ENCODE measurements around the gene SCGB1C2.
"Not testable (repeated sequence)": the region's sequence is repeated elsewhere in the genome, so short reads cannot be mapped to it uniquely, and the experiment has no call there.

SCGB1C2 gene

DNA sequence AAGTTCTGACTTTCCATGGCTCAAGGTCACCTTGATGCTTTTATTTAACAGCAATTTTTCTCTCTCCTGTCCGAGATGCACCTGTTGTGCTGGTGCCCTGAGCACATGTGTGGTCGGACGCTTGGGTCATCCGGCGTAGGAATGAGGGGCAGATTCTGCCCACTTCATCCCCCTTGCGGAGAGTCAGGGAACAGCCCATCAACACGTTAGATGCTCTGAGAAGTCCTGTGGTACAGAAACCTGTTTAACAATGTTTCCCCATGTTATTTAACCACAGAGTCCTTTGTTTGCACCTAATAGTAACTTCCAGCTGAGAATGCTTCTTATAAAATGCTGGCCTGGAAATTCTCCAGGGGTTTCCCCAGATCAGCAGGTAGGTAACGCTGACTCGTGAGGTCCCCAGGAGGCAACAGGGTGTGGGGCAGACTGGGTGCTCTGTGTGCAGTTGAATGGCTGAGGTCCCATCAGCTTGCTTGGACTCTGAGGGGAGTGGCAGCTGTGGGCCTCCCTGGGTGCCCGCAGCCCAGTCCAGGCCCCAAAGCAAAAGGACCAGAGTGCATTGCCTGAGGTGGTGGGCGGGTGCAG, 26.2 kb downstream of the SCGB1C2 start:
- FAIRE-seq = no peak
- DNase-seq (ENCODE audit: insufficient read length) = no peak
- TF ChIP-seq POLR2A (IDR thresholded peaks at IDR 0.05; ENCODE audit: low read depth, low read length) (no peak), TAF1 (IDR thresholded peaks at IDR 0.05; ENCODE audit: borderline replicate concordance, low read depth, low read length) (no peak), POLR2AphosphoS5 (IDR thresholded peaks at IDR 0.05; ENCODE audit: low read depth, low read length) (no peak)

- TF ChIP-seq POLR2AphosphoS5 (IDR thresholded peaks at IDR 0.05; ENCODE audit: low read depth, low read length) (no peak), POLR2A (IDR thresholded peaks at IDR 0.05; ENCODE audit: low read depth, low read length) (no peak), TAF1 (IDR thresholded peaks at IDR 0.05; ENCODE audit: borderline replicate concordance, low read depth, low read length) (no peak)
- DNase-seq (ENCODE audit: insufficient read length) (no peak), FAIRE-seq (no peak)
Measured at GRCh38 chr17:164303-165235, 27.2 kb downstream of the SCGB1C2 start.

DNA sequence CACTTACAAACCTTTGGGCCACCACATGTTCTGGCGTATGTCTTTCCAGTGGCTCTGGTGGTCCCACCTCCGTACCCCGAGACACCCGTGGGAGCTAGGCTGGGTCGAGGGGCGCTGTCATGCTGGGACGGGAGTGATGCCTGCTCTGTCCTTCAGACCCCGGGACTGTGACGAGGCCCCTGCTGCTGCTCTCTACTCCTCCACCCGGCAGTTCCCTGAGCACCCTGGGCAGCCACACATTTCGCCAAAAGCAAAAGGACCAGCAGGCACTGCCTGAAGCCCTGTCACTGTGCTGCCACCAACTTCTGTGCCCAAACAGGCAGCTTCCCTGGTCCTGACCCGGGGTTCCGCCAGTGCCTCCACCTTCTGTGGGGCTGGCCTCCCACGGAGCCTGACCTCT, 28.6 kb downstream of the SCGB1C2 start:
- TF ChIP-seq TAF1 (IDR thresholded peaks at IDR 0.05; ENCODE audit: borderline replicate concordance, low read depth, low read length) = no peak
- TF ChIP-seq POLR2A (IDR thresholded peaks at IDR 0.05; ENCODE audit: low read depth, low read length) = no peak
- no peak for TF ChIP-seq POLR2AphosphoS5 (IDR thresholded peaks at IDR 0.05; ENCODE audit: low read depth, low read length)
- no peak for FAIRE-seq

GRCh38 chr17:168614-169013, 31.2 kb downstream of the SCGB1C2 start:
- FAIRE-seq; DNase-seq (ENCODE audit: insufficient read length): not testable (repeated sequence)

More for the DNA sequence above, 28.6 kb downstream of the SCGB1C2 start:
- DNase-seq (ENCODE audit: insufficient read length) = no peak

DNA sequence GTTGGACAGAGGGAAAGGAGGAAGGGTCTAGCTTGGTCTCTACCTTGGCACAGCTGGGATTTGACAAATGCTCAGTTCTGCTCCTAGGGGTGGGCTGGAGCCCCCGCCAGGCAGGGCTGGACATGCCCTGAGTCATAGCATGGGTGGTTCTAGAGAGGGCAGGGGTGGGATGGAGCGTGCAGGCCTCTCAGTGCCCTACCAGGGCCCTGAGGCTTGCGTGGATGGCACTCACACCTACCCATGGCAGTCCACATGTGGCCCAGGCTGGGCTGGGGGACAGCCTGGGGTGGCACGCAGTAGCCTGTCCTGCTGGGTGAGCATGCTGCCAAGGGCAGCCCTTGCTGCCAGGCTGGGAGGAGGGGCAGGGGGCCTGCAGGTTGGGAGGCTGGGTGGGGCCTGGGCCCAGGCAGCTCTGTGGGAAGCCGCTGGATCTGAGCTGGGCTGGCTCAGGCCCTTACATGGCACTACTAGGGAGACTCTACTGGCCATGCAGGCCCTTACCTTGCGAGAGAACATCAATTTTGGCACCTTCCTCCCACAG, 32.8 kb downstream of the SCGB1C2 start:
- no peak for FAIRE-seq
- DNase-seq (ENCODE audit: insufficient read length) = no peak
- TF ChIP-seq POLR2A (IDR thresholded peaks at IDR 0.05; ENCODE audit: low read depth, low read length) (no peak), POLR2AphosphoS5 (IDR thresholded peaks at IDR 0.05; ENCODE audit: low read depth, low read length) (no peak), TAF1 (IDR thresholded peaks at IDR 0.05; ENCODE audit: borderline replicate concordance, low read depth, low read length) (no peak)

DNA sequence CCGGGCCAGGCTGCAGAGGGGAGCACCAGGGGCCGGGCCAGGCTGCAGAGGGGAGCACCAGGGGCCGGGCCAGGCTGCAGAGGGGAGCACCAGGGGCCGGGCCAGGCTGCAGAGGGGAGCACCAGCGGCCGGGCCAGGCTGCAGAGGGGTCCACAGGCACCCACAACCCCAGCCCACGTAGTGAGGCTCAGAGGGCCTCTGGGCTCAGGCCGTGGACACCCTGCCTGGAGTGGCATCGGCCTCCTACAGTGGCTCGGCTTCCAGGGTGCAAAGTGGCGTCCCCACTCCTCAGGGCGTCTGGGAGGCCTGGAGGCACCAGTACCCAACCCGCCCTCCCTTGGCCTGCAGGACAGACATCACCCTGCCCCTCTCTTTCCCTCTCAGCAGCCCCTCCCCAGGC, 34.5 kb downstream of the SCGB1C2 start:
- TF ChIP-seq TAF1 (IDR thresholded peaks at IDR 0.05; ENCODE audit: borderline replicate concordance, low read depth, low read length) (no peak), POLR2A (IDR thresholded peaks at IDR 0.05; ENCODE audit: low read depth, low read length) (no peak), POLR2AphosphoS5 (IDR thresholded peaks at IDR 0.05; ENCODE audit: low read depth, low read length) (no peak)
- DNase-seq (ENCODE audit: insufficient read length) = no peak
- no peak for FAIRE-seq

DNA sequence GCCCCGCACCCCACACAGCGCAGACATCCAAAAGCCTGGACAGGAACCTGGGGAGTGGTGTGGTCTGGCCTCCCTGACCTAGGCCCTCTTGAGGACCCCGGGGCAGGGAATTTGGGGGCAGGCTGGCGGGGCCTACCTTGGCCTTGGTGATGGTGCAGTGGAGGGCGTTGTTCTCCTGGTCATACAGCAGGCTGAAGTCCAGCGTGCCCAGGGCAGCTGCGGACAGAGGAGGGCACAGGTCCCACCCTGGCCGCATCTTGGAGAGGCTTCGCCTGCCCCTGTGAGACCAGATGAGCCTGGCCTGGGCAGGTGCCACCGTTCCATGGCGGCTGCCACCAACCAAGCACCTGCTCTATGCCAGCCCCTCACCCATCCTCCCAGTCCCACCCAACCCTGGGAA, 35.0 kb downstream of the SCGB1C2 start:
- no peak for DNase-seq (ENCODE audit: insufficient read length)
- FAIRE-seq = no peak
- TF ChIP-seq TAF1 (IDR thresholded peaks at IDR 0.05; ENCODE audit: borderline replicate concordance, low read depth, low read length) (no peak), POLR2A (IDR thresholded peaks at IDR 0.05; ENCODE audit: low read depth, low read length) (no peak), POLR2AphosphoS5 (IDR thresholded peaks at IDR 0.05; ENCODE audit: low read depth, low read length) (no peak)

- FAIRE-seq (no peak), DNase-seq (ENCODE audit: insufficient read length) (no peak)
- no peak for TF ChIP-seq TAF1 (IDR thresholded peaks at IDR 0.05; ENCODE audit: borderline replicate concordance, low read depth, low read length)
- TF ChIP-seq POLR2AphosphoS5 (IDR thresholded peaks at IDR 0.05; ENCODE audit: low read depth, low read length) = no peak
- TF ChIP-seq POLR2A (IDR thresholded peaks at IDR 0.05; ENCODE audit: low read depth, low read length) = no peak
Measured at GRCh38 chr17:173166-173911, 36.0 kb downstream of the SCGB1C2 start.

- FAIRE-seq (no peak), DNase-seq (ENCODE audit: insufficient read length) (no peak)
- TF ChIP-seq TAF1 (IDR thresholded peaks at IDR 0.05; ENCODE audit: borderline replicate concordance, low read depth, low read length) (no peak), POLR2AphosphoS5 (IDR thresholded peaks at IDR 0.05; ENCODE audit: low read depth, low read length) (no peak), POLR2A (IDR thresholded peaks at IDR 0.05; ENCODE audit: low read depth, low read length) (no peak)
Measured at GRCh38 chr17:177155-177554, 39.8 kb downstream of the SCGB1C2 start.

DNA sequence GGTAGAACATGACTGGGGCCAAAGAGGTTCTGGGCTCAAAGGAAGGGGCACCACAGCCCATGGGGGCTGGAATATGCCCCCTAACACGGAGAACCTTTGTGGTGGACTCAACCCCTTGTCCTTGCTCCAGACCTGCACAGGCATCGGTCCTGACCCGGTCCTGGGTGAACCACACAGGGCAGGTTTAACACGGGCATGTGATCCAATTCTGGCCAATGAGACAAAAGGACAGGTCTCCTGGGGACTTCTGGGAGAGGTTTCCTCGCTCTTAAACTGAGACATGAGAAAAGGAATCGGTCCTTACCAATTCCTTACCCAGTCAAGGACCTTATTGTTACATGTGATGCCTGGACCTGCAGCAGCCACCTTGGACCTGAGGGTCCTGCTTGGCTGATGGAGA, 40.4 kb downstream of the SCGB1C2 start:
- TF ChIP-seq TAF1 (IDR thresholded peaks at IDR 0.05; ENCODE audit: borderline replicate concordance, low read depth, low read length) (no peak), POLR2AphosphoS5 (IDR thresholded peaks at IDR 0.05; ENCODE audit: low read depth, low read length) (no peak), POLR2A (IDR thresholded peaks at IDR 0.05; ENCODE audit: low read depth, low read length) (no peak)
- FAIRE-seq (no peak), DNase-seq (ENCODE audit: insufficient read length) (no peak)

- DNase-seq (ENCODE audit: insufficient read length) = no peak
- TF ChIP-seq POLR2A (IDR thresholded peaks at IDR 0.05; ENCODE audit: low read depth, low read length) = no peak
- TF ChIP-seq POLR2AphosphoS5 (IDR thresholded peaks at IDR 0.05; ENCODE audit: low read depth, low read length) = no peak
- no peak for TF ChIP-seq TAF1 (IDR thresholded peaks at IDR 0.05; ENCODE audit: borderline replicate concordance, low read depth, low read length)
- no peak for FAIRE-seq
Measured at GRCh38 chr17:178292-179065, 41.1 kb downstream of the SCGB1C2 start.
